NT2/D1 (cell line): ENCODE results near the gene WNT9B.

Experiments used
- DNase-seq: peaks from one replicate; pipeline ENCODE4 v3.0.0-alpha.2; 2011; ENCODE audit warnings: low read depth, low spot score
- H3K27me3 ChIP-seq: 2 replicates; pipeline ENCODE4 v1.6.0; 2011; ENCODE audit warnings: mild to moderate bottlenecking; ENCODE audit not compliant: insufficient read length, insufficient read depth
- H3K36me3 ChIP-seq: 2 replicates; pipeline ENCODE4 v1.6.1; 2011; ENCODE audit warnings: mild to moderate bottlenecking, low read length, mixed read lengths; ENCODE audit not compliant: insufficient read depth, insufficient read length
- H3K4me1 ChIP-seq: 2 replicates; pipeline ENCODE4 v1.5.1; 2011; ENCODE audit not compliant: insufficient read depth, insufficient read length
- H3K4me3 ChIP-seq: 2 replicates; pipeline ENCODE4 v1.5.1; 2011; ENCODE audit warnings: low read depth; ENCODE audit not compliant: insufficient read length
- H3K9ac ChIP-seq: 2 replicates; pipeline ENCODE4 v1.6.0; 2011; ENCODE audit warnings: low read depth; ENCODE audit not compliant: insufficient read length
- H3K9me3 ChIP-seq: 2 replicates; pipeline ENCODE4 v1.5.1; 2011; ENCODE audit warnings: mild to moderate bottlenecking, low read length; ENCODE audit not compliant: insufficient read depth
- SUZ12 ChIP-seq: IDR thresholded peaks from 2 replicates; pipeline ENCODE4 v1.6.1; 2011; ENCODE audit not compliant: insufficient read length, insufficient read depth; ENCODE audit errors: extremely low read depth
- YY1 ChIP-seq: IDR thresholded peaks from 2 replicates; pipeline ENCODE4 v1.6.1; 2011; ENCODE audit not compliant: insufficient read length, insufficient read depth
- ZNF274 ChIP-seq: IDR thresholded peaks from 2 replicates; pipeline ENCODE4 v1.6.1; 2011; ENCODE audit warnings: mild to moderate bottlenecking, low read depth, low read length

Gene WNT9B

DNA sequence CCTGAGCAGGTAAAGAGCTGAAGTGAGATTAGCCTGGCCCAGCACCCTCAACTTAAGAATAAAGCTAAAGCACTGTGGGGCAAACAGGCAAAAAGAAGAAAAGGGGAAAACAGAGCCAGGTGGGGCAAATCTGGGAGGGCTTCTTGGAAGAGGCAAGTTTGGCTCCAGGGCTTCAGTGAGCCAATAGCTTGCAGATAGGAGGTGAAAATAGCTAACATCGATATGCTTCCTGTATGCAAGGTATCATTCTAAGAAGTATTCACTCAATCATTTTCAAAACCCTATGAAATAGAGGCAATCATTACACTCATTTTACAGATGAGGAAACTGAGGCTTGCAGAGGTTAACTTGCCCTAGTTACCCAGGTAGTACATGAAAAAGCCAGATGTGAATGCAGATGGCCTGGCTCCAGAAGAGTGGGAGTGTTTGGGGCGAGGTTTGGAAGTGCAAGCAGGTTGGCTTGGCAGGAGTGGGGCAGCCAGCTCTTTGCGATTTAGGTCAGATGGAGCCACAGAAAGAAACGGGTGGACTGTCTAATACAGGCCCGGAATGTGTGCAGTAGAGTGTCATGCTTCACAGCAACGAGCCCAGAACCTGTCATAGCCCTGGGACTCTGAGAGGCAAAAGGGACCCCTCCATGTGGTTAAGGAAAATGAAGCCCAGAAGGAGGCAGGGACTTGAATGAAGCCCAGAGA is 38.6 kb upstream of the WNT9B start:
- Histone ChIP-seq H3K36me3 (no peaks in the 10 kb centered on the region), H3K4me1 (peaks cover 12% of the 10 kb centered on the region), H3K9ac (no peak overlapping the region), H3K9me3 (no peaks in the 10 kb centered on the region), H3K4me3 (no peak overlapping the region), H3K27me3 (peaks cover 53% of the 10 kb centered on the region)
- TF ChIP-seq SUZ12 (no peak), YY1 (no peak), ZNF274 (no peak)
- no peak for DNase-seq

DNA sequence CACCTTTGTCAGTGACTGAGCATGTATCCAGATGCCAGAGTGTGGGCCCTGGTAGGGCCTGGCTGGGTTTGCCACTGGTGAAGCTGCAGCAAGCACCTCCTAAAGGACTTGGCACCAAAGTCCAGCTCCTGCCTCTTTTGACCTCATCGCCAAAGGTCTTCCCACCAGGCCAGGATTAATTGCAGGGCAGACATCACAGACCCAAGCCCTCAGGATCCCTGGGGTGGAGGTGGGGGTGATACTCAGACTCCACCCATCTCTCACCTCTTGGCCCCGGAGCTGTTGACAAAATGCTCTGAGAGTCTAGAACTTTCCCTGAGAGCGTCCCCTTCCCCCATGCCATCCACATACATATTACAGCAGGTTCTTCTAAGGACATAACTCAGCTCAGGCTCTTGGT is 37.5 kb upstream of the WNT9B start:
- no peaks in the 10 kb centered on the region for H3K36me3 ChIP-seq
- H3K4me3 ChIP-seq = no peak overlapping the region
- no peak for DNase-seq
- peaks cover 64% of the 10 kb centered on the region for H3K27me3 ChIP-seq
- TF ChIP-seq SUZ12 (no peak), ZNF274 (no peak), YY1 (no peak)
- peaks cover 13% of the 10 kb centered on the region for H3K4me1 ChIP-seq
- H3K9ac ChIP-seq = no peak overlapping the region
- no peaks in the 10 kb centered on the region for H3K9me3 ChIP-seq

DNA sequence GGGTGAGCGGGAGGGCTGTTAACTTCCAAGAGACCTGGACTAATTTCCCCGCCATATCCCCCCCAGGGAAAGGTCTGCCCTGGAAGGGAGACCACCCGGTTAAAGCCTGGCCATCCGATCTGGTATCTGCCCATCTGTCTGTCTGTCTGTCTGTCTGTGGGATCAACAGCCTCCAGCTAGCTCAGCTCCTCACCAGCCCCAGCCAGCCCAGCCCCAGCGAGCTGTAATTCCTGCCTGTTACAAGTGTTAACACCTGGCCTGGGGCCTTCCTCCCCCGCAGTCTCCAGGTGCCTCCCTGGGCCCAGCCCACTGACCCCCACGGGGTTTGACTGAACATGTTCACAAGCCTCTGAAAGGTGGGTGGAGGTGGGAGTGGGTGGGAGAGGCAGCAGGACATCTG is 36.9 kb upstream of the WNT9B start:
- H3K4me1 ChIP-seq = peaks cover 16% of the 10 kb centered on the region
- no peak for DNase-seq
- H3K9ac ChIP-seq = no peak overlapping the region
- no peak for TF ChIP-seq SUZ12
- H3K27me3 ChIP-seq = peaks cover 69% of the 10 kb centered on the region
- H3K9me3 ChIP-seq = no peaks in the 10 kb centered on the region
- H3K36me3 ChIP-seq = no peaks in the 10 kb centered on the region
- H3K4me3 ChIP-seq = no peak overlapping the region

DNA sequence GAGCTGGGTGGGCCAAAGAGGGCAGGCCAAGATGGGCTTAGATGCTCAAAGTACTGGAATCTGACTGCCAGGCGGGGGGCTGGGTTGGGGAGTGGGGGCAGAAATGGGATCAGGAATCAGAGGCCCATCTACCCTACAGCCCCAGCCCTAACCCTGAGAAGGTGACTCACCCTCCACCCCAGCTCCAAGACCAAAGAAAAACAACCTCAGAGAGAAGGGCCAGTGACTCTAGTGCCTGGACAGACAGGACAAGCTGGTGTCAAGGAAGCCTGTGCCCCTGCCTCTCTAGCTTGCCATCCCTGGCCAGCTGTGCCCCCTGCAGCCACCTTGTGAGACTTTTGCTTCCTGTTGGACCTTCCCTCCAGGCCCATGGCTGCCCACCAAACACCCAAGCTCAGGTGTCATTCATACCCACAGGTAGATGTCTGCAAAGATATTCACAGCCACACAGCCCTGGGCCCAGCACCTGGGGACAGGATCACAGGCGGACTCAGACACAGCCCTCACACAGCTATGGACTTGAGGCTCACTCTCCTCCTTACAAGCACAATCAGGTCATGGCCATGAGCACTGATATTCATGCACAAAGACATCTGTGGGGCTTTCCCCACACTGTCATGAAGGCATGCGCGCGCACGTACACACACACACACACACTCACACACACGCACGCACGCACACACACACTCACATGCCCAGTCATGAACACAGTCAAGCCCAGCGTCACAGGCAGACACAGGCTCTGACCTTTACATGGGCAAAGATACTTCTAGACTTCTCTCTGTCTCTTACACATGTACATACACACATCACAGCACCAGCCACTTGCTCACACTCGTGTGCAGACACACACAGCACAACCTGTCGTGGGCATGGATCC is 35.7 kb upstream of the WNT9B start:
- Histone ChIP-seq H3K27me3 (peaks cover 82% of the 10 kb centered on the region), H3K36me3 (no peaks in the 10 kb centered on the region)
- TF ChIP-seq SUZ12 = no peak
- TF ChIP-seq YY1 = no peak
- no peak for TF ChIP-seq ZNF274

DNA sequence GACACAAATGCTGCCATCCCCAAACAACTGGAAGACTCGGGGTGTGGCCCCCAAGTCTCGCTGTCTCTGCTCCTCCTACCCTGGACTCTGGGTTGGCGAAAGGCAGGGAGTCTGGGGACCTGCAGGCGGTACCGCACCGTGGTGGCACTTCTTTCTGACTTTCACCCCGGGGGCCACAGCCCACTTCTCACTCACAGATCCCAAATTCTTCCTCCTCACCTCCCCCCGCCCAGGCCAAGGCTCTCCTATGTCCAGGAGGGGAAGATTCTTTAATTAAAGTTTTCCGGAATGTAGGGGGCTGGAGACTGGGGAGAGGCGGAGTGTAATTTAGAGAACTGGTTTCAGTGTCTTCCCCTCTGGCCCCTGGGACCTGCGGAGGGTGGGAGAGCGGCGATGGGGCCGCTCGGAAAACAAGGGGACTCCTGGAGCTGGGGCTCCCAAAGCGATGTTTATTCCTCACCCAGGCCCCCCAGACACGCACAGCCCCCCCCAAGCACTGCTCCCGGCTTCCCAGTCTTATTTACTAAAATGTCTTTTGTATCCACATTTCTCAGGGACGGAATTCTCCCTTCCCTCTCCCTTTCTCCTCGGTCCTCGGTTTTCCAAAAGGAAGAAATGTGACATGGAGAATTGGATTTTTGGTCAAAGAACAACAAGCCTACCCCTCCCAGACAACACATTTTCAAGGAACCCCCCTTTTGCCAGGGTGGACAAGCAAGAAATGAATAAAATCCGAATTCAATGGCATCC is 34.1 kb upstream of the WNT9B start:
- Histone ChIP-seq H3K4me3 (no peak overlapping the region), H3K4me1 (peaks cover 30% of the 10 kb centered on the region), H3K9ac (no peak overlapping the region), H3K27me3 (peaks cover 94% of the 10 kb centered on the region), H3K9me3 (no peaks in the 10 kb centered on the region), H3K36me3 (no peaks in the 10 kb centered on the region)
- DNase-seq = no peak
- TF ChIP-seq SUZ12 (no peak), YY1 (no peak), ZNF274 (no peak)

More for the DNA sequence above, 35.7 kb upstream of the WNT9B start:
- no peak for DNase-seq
- Histone ChIP-seq H3K9me3 (no peaks in the 10 kb centered on the region), H3K9ac (no peak overlapping the region), H3K4me3 (no peak overlapping the region), H3K4me1 (peaks cover 24% of the 10 kb centered on the region)

DNA sequence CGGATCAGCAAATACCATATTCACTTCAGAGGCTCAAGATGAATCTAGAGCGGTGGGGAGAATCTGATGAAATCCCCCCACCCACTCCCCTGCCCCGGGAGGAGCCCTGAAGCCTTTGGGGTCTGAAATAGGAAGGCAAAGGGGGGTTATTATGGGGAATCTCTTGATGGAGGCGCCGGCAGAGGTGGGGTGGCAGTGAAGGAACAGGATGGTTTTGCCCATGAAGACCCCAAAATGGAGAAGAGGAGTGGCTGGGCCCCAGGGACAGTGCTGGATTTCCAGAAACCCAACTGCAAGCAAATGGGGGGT is 33.5 kb upstream of the WNT9B start:
- Histone ChIP-seq H3K9ac (no peak overlapping the region), H3K36me3 (no peaks in the 10 kb centered on the region), H3K4me3 (no peak overlapping the region), H3K4me1 (peaks cover 32% of the 10 kb centered on the region), H3K9me3 (no peaks in the 10 kb centered on the region), H3K27me3 (peaks cover 93% of the 10 kb centered on the region)
- DNase-seq = no peak
- TF ChIP-seq YY1 (no peak), SUZ12 (no peak), ZNF274 (no peak)

DNA sequence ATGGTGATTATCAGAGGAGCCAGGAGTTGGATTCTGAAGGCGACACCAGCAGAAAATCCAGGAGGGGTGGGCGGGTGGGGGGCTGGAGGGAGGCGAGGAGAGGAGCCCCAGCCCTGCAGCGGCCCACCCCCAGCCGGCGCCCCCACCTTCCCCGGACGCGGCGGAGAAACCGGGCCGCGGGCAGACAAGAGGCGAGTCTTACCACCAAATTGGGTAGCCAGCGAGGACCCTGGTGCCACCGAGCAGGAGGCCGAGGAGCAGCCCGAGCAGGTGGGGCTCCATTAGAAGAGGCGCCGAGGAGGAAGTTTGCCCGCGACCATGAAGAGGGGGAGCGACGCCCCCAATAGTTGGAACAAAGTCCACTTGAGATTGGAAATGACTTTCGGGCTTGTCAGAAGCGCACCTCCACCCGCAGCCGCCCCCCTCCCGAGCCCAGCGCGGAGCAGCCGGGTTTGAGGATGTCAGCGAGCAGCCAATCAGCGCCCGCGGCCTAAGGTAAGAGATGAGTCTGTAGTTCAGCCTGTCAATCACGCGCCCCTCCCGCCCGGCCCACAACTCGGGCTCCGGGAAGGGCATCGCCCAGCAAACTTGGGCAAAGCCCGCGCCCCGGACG is 33.0 kb upstream of the WNT9B start, which contains the start of gene WNT3:
WNT3 (minus strand) TSS at position 377 of the 613 bp plus-strand sequence; CDS start at position 282, 95 bp downstream.
- no peak for DNase-seq

More for the DNA sequence above, 33.0 kb upstream of the WNT9B start, which contains the start of gene WNT3:
- no peaks in the 10 kb centered on the region for H3K9me3 ChIP-seq
- H3K9ac ChIP-seq = peak within 1 kb of the TSS; percentile 57
- no peaks in the 10 kb centered on the region for H3K36me3 ChIP-seq
- peaks cover 89% of the 10 kb centered on the region for H3K27me3 ChIP-seq
- TF ChIP-seq SUZ12 (no peak), ZNF274 (no peak), YY1 (no peak)
- peaks cover 32% of the 10 kb centered on the region for H3K4me1 ChIP-seq
- H3K4me3 ChIP-seq = peak within 1 kb of the TSS; percentile 51
